ENCODE results near the gene MAGEA6.

The MAGEA6 gene

DNA sequence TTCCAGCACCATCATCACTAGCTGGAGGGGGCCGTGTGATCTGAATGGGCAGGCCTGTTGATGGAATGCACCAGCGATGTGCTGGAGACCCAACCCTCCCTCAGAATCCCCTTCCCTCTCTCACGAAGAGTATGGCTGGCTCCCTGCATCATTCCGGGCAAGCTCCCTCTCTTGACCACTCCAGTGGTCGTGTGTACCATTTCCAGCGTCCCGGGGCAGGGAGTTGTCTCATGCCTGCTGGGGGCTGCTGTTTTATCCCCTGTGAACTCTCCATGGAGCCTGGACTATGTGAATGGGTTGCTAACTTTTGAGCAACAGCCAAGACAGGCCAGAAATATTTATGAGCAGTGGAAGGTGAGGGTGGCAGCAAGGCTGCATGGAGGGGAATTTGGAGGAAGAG is 44.1 kb downstream of the MAGEA6 start:
- Histone ChIP-seq H3K9me3 (no peaks in the 10 kb centered on the region), H3K36me3 (no peaks in the 10 kb centered on the region), H3K27me3 (no peaks in the 10 kb centered on the region), H3K4me1 (ENCODE audit: control insufficient read depth in 1 of 2, insufficient read depth in 1 of 2, low read depth in 1 of 2, low read length in 1 of 2) (no peaks in the 10 kb centered on the region), H3K27ac (no peak overlapping the region), H3K4me3 (ENCODE audit: low read depth in 1 of 2, low read length in 1 of 2) (no peak overlapping the region)
- TF ChIP-seq, protein P1, sequence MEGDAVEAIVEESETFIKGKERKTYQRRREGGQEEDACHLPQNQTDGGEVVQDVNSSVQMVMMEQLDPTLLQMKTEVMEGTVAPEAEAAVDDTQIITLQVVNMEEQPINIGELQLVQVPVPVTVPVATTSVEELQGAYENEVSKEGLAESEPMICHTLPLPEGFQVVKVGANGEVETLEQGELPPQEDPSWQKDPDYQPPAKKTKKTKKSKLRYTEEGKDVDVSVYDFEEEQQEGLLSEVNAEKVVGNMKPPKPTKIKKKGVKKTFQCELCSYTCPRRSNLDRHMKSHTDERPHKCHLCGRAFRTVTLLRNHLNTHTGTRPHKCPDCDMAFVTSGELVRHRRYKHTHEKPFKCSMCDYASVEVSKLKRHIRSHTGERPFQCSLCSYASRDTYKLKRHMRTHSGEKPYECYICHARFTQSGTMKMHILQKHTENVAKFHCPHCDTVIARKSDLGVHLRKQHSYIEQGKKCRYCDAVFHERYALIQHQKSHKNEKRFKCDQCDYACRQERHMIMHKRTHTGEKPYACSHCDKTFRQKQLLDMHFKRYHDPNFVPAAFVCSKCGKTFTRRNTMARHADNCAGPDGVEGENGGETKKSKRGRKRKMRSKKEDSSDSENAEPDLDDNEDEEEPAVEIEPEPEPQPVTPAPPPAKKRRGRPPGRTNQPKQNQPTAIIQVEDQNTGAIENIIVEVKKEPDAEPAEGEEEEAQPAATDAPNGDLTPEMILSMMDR (IDR thresholded peaks at IDR 0.05) = no peak

Data from neutrophil (primary cell).